Stomach smooth muscle (tissue), 2 donors: ENCODE measurements around the gene MASP2.
"Not testable (repeated sequence)": the region's sequence is repeated elsewhere in the genome, so short reads cannot be mapped to it uniquely, and the experiment has no call there.

ENCODE experiments used
- H3K27ac ChIP-seq: one replicate; pipeline ENCODE4 v1.7.0; 2013; ENCODE audit warnings: mild to moderate bottlenecking, low read length, inconsistent platforms
- H3K27me3 ChIP-seq, 2 donors: one replicate each; pipeline ENCODE4 v1.7.0; 2013; ENCODE audit warnings: low read length in 2 of 2; ENCODE audit not compliant: insufficient read depth in 2 of 2, control insufficient read depth in 1 of 2
- H3K36me3 ChIP-seq, 2 donors: one replicate each; pipeline ENCODE4 v1.7.0; 2013; ENCODE audit warnings: low read length in 2 of 2; ENCODE audit not compliant: control insufficient read depth in 2 of 2, insufficient read depth in 2 of 2
- H3K4me1 ChIP-seq: one replicate; pipeline ENCODE4 v1.7.0; 2013; ENCODE audit warnings: low read length; ENCODE audit not compliant: control insufficient read depth, insufficient read depth
- H3K4me3 ChIP-seq, 2 donors: one replicate each; pipeline ENCODE4 v1.7.0; 2013; ENCODE audit warnings: low read length in 2 of 2
- H3K9ac ChIP-seq, 2 donors: one replicate each; pipeline ENCODE4 v1.7.0; 2013; ENCODE audit warnings: low read length in 2 of 2, mild to moderate bottlenecking in 1 of 2
- H3K9me3 ChIP-seq, 2 donors: one replicate each; pipeline ENCODE4 v1.7.0; 2013; ENCODE audit warnings: low read length in 2 of 2; ENCODE audit not compliant: control insufficient read depth in 2 of 2
- donor health status: healthy.
- donor health status: Pancreatic carcinoma.

Gene MASP2

DNA sequence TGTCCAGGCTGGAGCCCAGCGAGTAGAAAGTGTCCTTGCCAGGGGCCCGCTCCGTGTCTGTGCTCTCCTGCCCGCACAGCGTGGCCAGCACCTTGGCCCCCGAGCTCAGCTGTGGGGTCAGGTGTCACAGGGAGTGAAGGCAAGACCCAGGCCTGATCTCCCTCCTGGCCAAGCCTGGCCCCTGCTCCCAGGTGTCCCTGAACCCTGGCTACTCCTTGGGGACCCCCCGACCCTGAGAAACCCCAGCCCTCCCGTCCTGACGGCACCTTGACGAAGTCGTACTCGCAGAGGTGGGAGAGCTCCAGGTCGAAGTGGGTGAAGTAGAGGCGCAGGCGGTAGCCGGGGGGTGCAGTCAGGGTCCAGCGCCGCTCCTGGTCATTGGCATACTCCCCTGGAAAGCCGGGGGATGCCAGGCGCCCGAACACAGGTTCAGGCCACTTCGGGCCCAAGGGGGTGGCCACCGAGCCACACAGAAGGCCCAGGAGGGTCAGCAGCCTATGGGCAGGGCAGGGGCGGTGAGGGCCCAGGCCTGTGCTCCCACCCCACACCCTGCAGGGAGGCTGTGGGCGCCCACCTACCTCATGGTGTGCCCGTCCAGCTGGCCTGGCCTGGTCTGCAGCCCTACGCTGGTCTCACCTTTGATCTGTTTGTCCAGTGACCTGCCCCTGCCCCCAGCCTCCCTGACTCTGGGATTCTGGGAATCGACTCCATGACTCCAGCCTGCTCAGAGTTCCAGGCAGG lies at the start of gene MASP2:
MASP2 (minus strand) TSS at position 615 of the 741 bp plus-strand sequence; CDS start at position 583, 32 bp downstream.
- Histone ChIP-seq H3K4me1 (no peaks in the 10 kb centered on the region), H3K27me3 (peaks cover 0 to 2% of the 10 kb centered on the region in 2 donors), H3K9ac (no peak within 1 kb of the TSS), H3K36me3 (no peaks in the 10 kb centered on the region), H3K4me3 (no peak within 1 kb of the TSS), H3K9me3 (no peaks in the 10 kb centered on the region), H3K27ac (no peak within 1 kb of the TSS)

DNA sequence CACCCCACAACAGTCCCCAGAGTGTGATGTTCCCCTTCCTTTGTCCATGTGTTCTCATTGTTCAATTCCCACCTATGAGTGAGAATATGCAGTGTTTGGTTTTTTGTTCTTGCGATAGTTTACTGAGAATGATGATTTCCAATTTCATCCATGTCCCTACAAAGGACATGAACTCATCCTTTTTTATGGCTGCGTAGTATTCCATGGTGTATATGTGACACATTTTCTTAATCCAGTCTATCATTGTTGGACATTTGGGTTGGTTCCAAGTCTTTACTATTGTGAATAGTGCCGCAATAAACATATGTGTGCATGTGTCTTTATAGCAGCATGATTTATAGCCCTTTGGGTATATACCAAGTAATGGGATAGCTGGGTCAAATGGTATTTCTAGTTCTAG lies 36.7 kb upstream of the MASP2 start:
- H3K4me1 ChIP-seq, H3K4me3 ChIP-seq, H3K9me3 ChIP-seq, H3K27ac ChIP-seq, H3K9ac ChIP-seq, H3K27me3 ChIP-seq: not testable (repeated sequence)
- H3K36me3 ChIP-seq: peaks cover 42 to 49% of the 10 kb centered on the region in 2 donors

DNA sequence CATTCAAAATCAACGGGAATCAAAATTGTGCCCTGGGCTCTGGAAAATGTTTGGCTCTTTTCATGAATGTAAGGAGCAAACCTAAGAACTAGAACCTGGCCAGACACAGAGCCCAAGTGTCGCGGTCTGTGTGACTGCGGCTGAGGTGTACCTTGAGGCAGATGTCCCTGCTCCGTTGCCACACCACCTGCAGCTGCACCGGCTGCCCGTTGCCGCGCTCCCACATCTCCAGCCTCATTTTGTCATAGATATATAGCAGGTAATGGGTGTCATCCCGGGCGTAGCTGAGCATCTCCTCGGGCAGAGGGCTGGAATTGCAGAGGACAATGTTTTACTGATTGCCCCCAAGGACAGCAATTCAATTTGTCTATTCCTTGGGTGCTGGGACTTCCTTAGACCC lies 33.9 kb upstream of the MASP2 start:
- peaks cover 42 to 45% of the 10 kb centered on the region in 2 donors for H3K36me3 ChIP-seq

DNA sequence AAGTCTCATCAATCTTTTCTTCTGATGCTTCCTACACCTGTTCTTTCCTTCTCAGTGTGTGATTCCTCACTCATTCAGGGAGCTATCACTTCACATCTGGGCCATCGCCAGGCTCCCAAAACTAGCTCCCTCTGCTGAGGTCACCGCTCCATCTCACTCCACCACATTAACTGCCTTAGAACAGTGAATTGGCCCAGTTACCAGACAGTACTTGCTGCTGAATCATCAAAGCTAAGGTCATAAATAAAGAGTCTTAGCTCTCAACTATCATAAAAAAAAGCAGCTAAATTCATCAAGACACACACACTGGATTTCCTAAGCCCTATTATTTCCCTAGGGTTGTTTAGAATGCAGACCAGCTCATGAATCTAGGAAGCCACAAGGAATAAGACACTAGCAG lies 31.6 kb upstream of the MASP2 start:
- Histone ChIP-seq H3K9me3 (no peaks in the 10 kb centered on the region), H3K27ac (no peak overlapping the region), H3K4me3 (no peak overlapping the region), H3K9ac (no peak overlapping the region), H3K4me1 (no peaks in the 10 kb centered on the region), H3K36me3 (peaks cover 59 to 61% of the 10 kb centered on the region in 2 donors), H3K27me3 (no peaks in the 10 kb centered on the region)

More for the DNA sequence above, 33.9 kb upstream of the MASP2 start:
- Histone ChIP-seq H3K9me3 (no peaks in the 10 kb centered on the region), H3K4me1 (no peaks in the 10 kb centered on the region), H3K4me3 (no peak overlapping the region), H3K27ac (no peak overlapping the region), H3K27me3 (no peaks in the 10 kb centered on the region), H3K9ac (no peak overlapping the region)

DNA sequence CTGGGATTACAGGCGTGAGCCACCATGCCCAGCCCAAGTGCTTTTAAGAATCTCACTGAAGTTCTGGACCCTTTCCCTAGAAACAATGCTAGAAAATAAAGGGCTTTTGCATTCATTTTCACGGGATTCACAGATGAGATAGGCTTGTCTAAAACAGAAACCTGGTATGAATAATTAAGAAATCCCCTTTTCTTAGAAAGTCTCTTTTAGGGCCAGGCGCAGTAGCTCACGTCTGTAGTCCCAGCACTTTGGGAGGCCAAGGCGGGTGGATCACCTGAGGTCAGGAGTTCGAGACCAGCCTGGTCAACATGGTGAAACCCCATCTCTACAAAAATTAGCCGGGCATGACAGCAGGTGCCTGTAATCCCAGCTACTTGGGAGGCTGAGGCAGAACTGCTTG lies 26.4 kb upstream of the MASP2 start:
- not testable (repeated sequence) for H3K27ac ChIP-seq, H3K9ac ChIP-seq, H3K9me3 ChIP-seq, H3K4me3 ChIP-seq, H3K4me1 ChIP-seq, H3K27me3 ChIP-seq
- H3K36me3 ChIP-seq: peaks cover 73 to 78% of the 10 kb centered on the region in 2 donors

DNA sequence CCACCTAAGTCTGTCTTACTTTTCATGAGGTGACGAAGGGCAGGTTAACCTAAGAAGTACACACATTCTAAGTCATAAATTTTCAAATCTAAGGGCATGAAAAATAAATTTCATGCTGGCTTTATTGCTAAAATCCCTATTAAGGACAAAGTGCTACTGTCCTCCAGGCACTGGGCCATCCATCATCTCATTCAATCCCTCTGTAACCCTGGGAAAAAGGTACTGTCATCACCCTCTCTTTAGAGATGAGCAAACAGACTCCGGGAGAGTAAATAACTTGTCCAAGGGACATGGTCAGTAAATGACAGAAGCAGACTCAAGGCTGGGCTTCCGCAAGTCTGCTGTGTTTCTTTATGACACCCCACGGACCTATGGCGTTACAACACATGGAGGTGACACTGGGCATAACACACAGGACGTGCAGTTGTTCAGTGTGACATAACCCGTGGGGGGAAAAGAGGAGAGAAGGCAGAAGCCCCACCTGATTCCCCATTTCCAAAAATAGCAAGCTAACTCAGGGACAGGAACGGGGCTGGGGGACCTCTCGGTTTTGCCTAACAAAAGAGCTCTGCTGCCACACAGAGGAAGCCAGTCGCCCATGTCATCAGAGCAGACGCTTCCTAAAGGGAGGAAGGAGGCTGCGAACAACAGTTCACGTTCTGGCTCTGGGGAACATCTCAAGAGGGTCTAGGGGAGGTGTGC lies 25.3 kb upstream of the MASP2 start:
- no peaks in the 10 kb centered on the region for H3K4me1 ChIP-seq
- H3K9me3 ChIP-seq: no peaks in the 10 kb centered on the region
- no peaks in the 10 kb centered on the region for H3K27me3 ChIP-seq
- H3K4me3 ChIP-seq: no peak overlapping the region
- peaks cover 82% of the 10 kb centered on the region in 2 donors for H3K36me3 ChIP-seq
- no peak overlapping the region for H3K9ac ChIP-seq
- H3K27ac ChIP-seq: no peak overlapping the region

DNA sequence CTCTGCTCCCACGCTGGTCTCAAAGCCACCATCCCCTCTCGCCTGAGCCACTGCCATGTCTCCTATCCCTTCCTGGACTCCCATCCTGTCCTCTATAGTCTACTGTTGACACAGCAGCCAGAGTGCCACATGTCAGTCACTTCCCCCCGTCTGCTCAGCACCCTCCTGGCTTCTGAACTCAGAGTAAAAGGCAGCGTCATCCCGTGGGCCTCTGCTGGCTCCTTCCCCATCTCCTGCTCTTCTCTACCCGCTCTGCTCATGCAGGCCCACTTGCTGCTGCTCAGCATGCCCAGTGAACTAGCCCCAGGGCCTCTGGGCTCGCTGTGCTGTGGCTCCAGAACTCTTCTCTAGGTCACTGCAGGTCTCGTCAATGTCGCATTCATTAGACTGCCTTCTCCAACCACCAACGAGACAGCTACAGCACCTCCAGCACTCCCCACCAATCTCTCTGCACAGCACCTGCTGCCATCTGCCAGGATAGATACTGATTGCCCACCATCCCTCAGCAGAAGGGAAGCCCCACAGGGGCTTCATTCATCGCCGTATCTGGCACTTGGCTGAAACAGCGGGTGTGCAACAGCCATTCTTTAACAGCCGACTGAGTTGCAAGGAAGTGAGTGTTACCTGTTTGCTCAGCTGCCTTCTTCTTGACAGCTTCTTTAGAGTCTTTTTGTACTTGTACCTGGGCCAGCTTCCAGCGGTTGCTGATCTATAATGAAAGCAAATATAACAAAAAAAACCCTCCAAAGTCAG lies 24.6 kb upstream of the MASP2 start:
- Histone ChIP-seq H3K27ac (no peak overlapping the region), H3K4me3 (no peak overlapping the region), H3K36me3 (peaks cover 78 to 81% of the 10 kb centered on the region in 2 donors), H3K4me1 (no peaks in the 10 kb centered on the region), H3K9ac (no peak overlapping the region), H3K27me3 (no peaks in the 10 kb centered on the region), H3K9me3 (no peaks in the 10 kb centered on the region)

DNA sequence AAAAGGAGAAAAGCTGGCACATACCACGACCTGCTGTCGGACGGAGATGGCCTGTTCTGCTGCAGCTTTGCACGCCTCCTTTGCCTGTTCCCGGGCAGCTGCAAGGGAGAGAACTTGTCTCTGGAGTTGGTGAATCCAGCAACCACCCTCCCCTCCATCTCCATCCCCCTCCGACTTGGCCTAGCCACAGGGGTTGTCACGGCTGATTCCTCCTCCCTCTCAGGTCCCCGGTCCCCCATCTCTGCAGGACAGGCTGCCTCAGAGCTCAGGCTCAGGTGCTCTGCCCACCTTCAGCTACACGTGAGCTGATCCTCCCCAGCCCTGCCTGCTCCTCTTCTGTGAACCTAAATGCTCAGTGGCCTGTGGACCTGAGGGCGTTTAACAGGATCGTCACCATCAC lies 23.8 kb upstream of the MASP2 start:
- Histone ChIP-seq H3K9ac (no peak overlapping the region), H3K4me3 (no peak overlapping the region), H3K9me3 (no peaks in the 10 kb centered on the region), H3K4me1 (no peaks in the 10 kb centered on the region), H3K36me3 (peaks cover 75 to 79% of the 10 kb centered on the region in 2 donors), H3K27me3 (no peaks in the 10 kb centered on the region), H3K27ac (no peak overlapping the region)

DNA sequence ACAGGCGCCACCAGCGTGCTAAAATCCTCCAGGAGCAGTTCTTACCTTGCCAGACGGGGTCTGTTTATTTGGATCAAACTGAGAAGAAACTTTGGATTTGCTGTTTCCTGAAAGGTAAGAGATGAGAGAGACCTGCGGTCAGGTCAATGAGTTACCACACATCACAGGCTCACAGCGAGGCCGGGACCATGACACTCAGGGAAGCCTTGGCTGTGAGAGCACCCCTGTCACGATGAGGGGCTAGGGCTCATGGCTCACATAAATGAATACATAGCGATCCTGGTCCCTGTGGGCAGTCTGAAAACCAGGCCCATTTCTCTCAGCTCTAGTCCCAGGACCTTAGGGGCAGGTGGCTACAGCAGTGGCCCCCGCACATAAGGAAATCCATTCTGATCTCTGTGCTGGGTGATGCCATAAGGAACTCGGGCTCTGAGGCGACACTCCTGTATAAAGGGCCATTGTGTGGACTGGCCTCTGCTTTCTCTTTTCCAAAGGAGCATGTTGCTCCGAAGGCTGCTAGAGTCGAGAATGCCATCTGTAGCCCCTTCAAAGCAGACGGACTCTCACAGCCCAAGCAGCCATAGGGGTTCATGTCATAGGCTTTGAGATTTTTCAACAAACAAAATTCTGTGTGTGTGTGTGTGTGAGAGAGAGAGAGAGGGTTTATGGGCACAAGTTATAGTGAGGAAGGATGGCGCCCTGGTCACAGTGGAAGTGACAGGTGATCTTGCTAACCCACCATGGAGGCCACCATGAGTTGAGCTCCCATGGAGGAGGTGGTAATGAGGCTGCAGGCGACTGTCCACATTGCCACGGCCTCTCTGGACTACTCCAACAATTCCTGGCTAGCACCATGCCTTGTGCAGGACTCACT lies 21.8 kb upstream of the MASP2 start:
- H3K27me3 ChIP-seq: no peaks in the 10 kb centered on the region
- peaks cover 65 to 69% of the 10 kb centered on the region in 2 donors for H3K36me3 ChIP-seq
- no peaks in the 10 kb centered on the region for H3K4me1 ChIP-seq
- H3K9me3 ChIP-seq: peaks cover 0 to 3% of the 10 kb centered on the region in 2 donors
- H3K27ac ChIP-seq: no peak overlapping the region
- H3K4me3 ChIP-seq: no peak overlapping the region
- H3K9ac ChIP-seq: no peak overlapping the region
